Small intestine (tissue), 7 donors: ENCODE measurements around the gene LYPD6B. TPM values are rescaled to one million over a fixed set of nuclear protein-coding genes. Genes with fewer than 3 reads are reported as not detected.

Source experiments
- DNase-seq, 2 donors: peaks; one replicate each; pipeline versions ENCODE4 v3.0.0 to v3.0.0-alpha.2; 2013
- FAIRE-seq: peaks from 2 replicates; lab custom pipeline; 2012; peaks lifted over from hg19 to GRCh38; lab: Jason Lieb, UNC
- H3K27ac ChIP-seq, 3 donors: one replicate each; pipeline ENCODE4 v1.5.1; 2013; ENCODE audit warnings: low read length in 2 of 3, mild to moderate bottlenecking in 2 of 3, control low read depth in 1 of 3, inconsistent platforms in 1 of 3, low read depth in 1 of 3, moderate library complexity in 1 of 3
- H3K27me3 ChIP-seq, 3 donors: one replicate each; pipeline ENCODE4 v1.6.1; 2013; ENCODE audit warnings: low read length in 3 of 3, inconsistent platforms in 1 of 3; ENCODE audit not compliant: control insufficient read depth in 3 of 3, insufficient read depth in 3 of 3
- H3K36me3 ChIP-seq, 3 donors: one replicate each; pipeline ENCODE4 v1.6.1; 2013; ENCODE audit warnings: low read length in 3 of 3, inconsistent platforms in 1 of 3, low read depth in 1 of 3, mild to moderate bottlenecking in 1 of 3, moderate library complexity in 1 of 3; ENCODE audit not compliant: control insufficient read depth in 3 of 3, insufficient read depth in 2 of 3
- H3K4me1 ChIP-seq, 3 donors: one replicate each; pipeline ENCODE4 v1.6.1; 2013; ENCODE audit warnings: low read length in 2 of 3, inconsistent platforms in 1 of 3, low read depth in 1 of 3, mild to moderate bottlenecking in 1 of 3, moderate library complexity in 1 of 3; ENCODE audit not compliant: control insufficient read depth in 3 of 3, insufficient read depth in 2 of 3
- H3K4me3 ChIP-seq, 3 donors: one replicate each; pipeline ENCODE4 v1.5.1; 2013; ENCODE audit warnings: low read length in 3 of 3, control low read depth in 1 of 3, inconsistent platforms in 1 of 3, low read depth in 1 of 3, mild to moderate bottlenecking in 1 of 3, moderate library complexity in 1 of 3
- H3K9me3 ChIP-seq, 2 donors: one replicate each; pipeline ENCODE4 v1.6.1; 2013; ENCODE audit warnings: low read depth in 1 of 2, low read length in 1 of 2; ENCODE audit not compliant: control insufficient read depth in 2 of 2, insufficient read depth in 1 of 2
- WGBS, 3 donors: extraction: QIAGEN DNeasy Blood & Tissue Kit; methylation state at CpG; one replicate each; pipeline ENCODE4 v1.1.7; 2013; 5-methylcytosine and 5-hydroxymethylcytosine counted together
- polyA plus RNA-seq, 4 donors: library from polyadenylated mRNA; stranded (reverse) in 3 of 4; unstranded in 1 of 4; fragments of 200-250 nt in 3 of 4; fragments of 120-200 nt in 1 of 4; gene quantifications; one replicate each; pipeline versions ENCODE4 v1.2.1 to v1.2.3, GENCODE V29; 2013
- donor health status: healthy with polysubstance abuse.
- donor health status: control.
- donor health status: control.
- donor health status: Bipolar disorder and iron deficiency.
- donor health status: healthy.

The LYPD6B gene
- polyA plus RNA-seq, 4 donors: 1.3 to 28.0 (median 7.8) TPM

- H3K27me3 ChIP-seq: no peaks in the 10 kb centered on the region
- no peak for DNase-seq
- no peak overlapping the region for H3K4me3 ChIP-seq
- FAIRE-seq: no peak
- H3K4me1 ChIP-seq: no peaks in the 10 kb centered on the region
- 94 to 96% (median 96%) methylated on average over 4 of the region's 4 CpGs for WGBS, 3 donors
- H3K9me3 ChIP-seq: no peaks in the 10 kb centered on the region
- no peak overlapping the region for H3K27ac ChIP-seq
- no peaks in the 10 kb centered on the region for H3K36me3 ChIP-seq
Measured at GRCh38 chr2:149136111-149136510, 97.6 kb downstream of the LYPD6B start.

- no peak for FAIRE-seq
- no peaks in the 10 kb centered on the region for H3K9me3 ChIP-seq
- H3K36me3 ChIP-seq: no peaks in the 10 kb centered on the region
- H3K27me3 ChIP-seq: peaks cover 0 to 2% (median 0%) of the 10 kb centered on the region in 3 donors
- no peak overlapping the region for H3K4me3 ChIP-seq
- WGBS, 3 donors: 30 to 56% (median 39%) methylated on average over 5 of the region's 5 CpGs
- no peak overlapping the region for H3K27ac ChIP-seq
- DNase-seq: peak; percentile 52 to 87
- no peaks in the 10 kb centered on the region for H3K4me1 ChIP-seq
Measured at GRCh38 chr2:149141046-149141445, 102.5 kb downstream of the LYPD6B start.

GRCh38 chr2:149143734-149144133 lies 105.2 kb downstream of the LYPD6B start:
- no peaks in the 10 kb centered on the region for H3K9me3 ChIP-seq
- H3K36me3 ChIP-seq: no peaks in the 10 kb centered on the region
- FAIRE-seq (no peak), DNase-seq (no peak)
- no peaks in the 10 kb centered on the region for H3K4me1 ChIP-seq
- 56 to 88% (median 62%) methylated on average over 1 of the region's 1 CpG for WGBS, 3 donors
- no peak overlapping the region for H3K4me3 ChIP-seq
- no peak overlapping the region for H3K27ac ChIP-seq
- H3K27me3 ChIP-seq: peaks cover 0 to 2% (median 0%) of the 10 kb centered on the region in 3 donors

DNA sequence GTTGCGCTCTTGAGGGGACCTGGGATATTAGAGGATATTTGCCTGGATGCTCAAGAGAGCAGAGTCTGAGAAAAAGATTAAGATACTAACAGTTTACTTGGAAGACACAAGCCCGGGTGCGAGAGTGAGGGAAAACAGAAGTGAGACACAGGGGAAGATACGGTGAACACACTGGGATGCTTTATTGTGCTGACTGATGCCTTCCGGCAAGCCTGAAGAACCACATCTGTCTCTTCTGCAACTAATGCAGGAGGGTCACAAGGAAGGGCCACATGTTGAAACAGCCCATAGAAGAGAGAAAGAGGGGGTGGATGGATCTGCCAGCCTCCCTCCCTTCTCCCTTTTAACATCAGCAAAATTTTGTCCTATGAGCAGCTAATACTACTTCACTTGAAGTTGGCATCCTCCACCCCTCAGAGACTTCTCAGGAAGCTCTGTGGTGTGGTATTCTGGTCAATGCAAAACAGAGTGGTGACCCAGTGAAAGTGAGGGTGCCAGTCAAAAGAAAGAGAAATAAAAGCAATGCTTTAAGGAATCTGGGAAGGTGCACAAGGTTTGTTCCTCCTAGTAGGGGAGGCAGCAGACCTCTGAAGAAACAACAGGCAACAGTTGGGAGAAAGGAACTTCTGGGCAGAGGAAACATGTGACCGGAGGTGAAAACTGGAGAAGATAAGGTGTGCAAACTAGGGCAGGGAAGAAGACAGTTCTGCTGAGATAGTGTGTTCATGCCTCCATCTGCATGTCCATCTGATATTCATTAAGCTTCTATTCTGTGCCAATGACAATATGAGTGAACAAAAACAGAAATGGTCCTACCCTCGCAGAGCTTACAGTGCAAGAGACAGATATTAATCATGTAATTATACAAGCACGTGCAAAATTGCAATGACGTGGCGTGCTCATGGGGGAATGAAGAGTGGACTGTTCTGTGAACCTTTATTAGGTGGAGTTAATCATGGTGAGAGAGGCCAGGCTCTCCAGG lies 107.1 kb downstream of the LYPD6B start:
- Histone ChIP-seq H3K36me3 (no peaks in the 10 kb centered on the region), H3K27ac (no peak overlapping the region), H3K9me3 (no peaks in the 10 kb centered on the region), H3K27me3 (peaks cover 0 to 2% (median 0%) of the 10 kb centered on the region in 3 donors), H3K4me1 (no peaks in the 10 kb centered on the region), H3K4me3 (no peak overlapping the region)
- WGBS, 3 donors: 73 to 88% (median 87%) methylated on average over 10 of the region's 10 CpGs
- DNase-seq: no peak
- no peak for FAIRE-seq

DNA sequence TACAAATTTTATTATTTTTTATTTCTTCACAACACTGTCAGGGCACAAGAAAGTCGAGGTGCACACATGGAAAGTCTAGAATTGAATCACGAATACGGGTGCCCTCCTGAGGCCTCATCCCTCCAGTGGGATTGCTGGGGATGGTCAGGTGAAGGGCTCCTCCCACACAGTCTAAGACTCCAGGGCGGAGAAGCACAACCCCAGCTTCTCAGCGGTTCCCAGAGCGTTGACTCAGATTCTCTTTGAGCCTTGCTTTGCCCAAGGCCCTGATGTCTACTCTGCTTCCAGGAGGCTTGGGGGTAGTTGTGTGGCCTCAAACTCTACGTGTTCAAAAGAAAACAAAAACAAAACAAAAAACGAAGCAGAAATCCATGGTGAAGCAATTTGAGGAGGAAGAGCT lies 108.4 kb downstream of the LYPD6B start:
- no peak overlapping the region for H3K4me3 ChIP-seq
- no peaks in the 10 kb centered on the region for H3K36me3 ChIP-seq
- FAIRE-seq (no peak), DNase-seq (no peak)
- H3K27me3 ChIP-seq: peaks cover 0 to 2% (median 0%) of the 10 kb centered on the region in 3 donors
- WGBS, 3 donors: 82 to 84% (median 84%) methylated on average over 8 of the region's 8 CpGs
- no peaks in the 10 kb centered on the region for H3K9me3 ChIP-seq
- H3K4me1 ChIP-seq: no peaks in the 10 kb centered on the region
- H3K27ac ChIP-seq: no peak overlapping the region

- Histone ChIP-seq H3K36me3 (no peaks in the 10 kb centered on the region), H3K4me3 (no peak overlapping the region), H3K4me1 (no peaks in the 10 kb centered on the region), H3K27me3 (peaks cover 0 to 2% (median 0%) of the 10 kb centered on the region in 3 donors), H3K27ac (no peak overlapping the region), H3K9me3 (no peaks in the 10 kb centered on the region)
- FAIRE-seq (no peak), DNase-seq (no peak)
- WGBS, 3 donors: 48 to 54% (median 49%) methylated on average over 6 of the region's 6 CpGs
Measured at GRCh38 chr2:149148194-149149006, 109.9 kb downstream of the LYPD6B start.

GRCh38 chr2:149149007-149149297 lies 110.5 kb downstream of the LYPD6B start:
- no peak overlapping the region for H3K27ac ChIP-seq
- no peaks in the 10 kb centered on the region for H3K4me1 ChIP-seq
- H3K36me3 ChIP-seq: no peaks in the 10 kb centered on the region
- H3K4me3 ChIP-seq: no peak overlapping the region
- WGBS, 3 donors: 92 to 93% (median 92%) methylated on average over 4 of the region's 4 CpGs
- no peak for DNase-seq
- no peak for FAIRE-seq
- peaks cover 0 to 2% (median 0%) of the 10 kb centered on the region in 3 donors for H3K27me3 ChIP-seq
- H3K9me3 ChIP-seq: no peaks in the 10 kb centered on the region

DNA sequence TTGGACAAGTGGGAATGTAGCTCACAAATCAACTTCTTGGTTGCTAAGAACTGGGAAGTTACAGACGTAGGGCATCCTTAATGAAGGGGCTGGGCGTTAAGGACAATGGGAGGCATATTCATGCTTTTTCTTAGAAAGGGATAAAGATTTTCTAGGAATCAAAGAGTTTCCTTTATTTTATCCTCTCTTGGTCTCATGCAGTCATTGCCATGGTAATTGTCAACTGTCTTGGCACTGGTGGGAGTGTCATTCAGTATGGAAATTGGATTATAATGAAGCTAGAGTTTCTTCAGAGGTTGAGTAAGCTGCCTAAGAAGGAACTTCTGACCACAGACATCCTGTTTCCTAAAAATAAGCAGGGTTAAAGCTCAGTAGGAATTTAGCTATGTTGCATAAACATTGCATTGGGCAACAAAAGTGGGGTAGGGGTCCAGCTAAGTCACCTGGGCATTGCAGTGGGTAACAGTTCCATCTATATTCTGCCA lies 114.0 kb downstream of the LYPD6B start:
- FAIRE-seq (no peak), DNase-seq (no peak)
- H3K36me3 ChIP-seq: no peaks in the 10 kb centered on the region
- H3K4me1 ChIP-seq: no peaks in the 10 kb centered on the region
- no peak overlapping the region for H3K27ac ChIP-seq
- no peaks in the 10 kb centered on the region for H3K27me3 ChIP-seq
- H3K4me3 ChIP-seq: no peak overlapping the region
- H3K9me3 ChIP-seq: no peaks in the 10 kb centered on the region
- WGBS, 3 donors: 35 to 41% (median 39%) methylated on average over 2 of the region's 2 CpGs
